Measurements from ENCODE around the gene NME1.
"Not testable (repeated sequence)": the region's sequence is repeated elsewhere in the genome, so short reads cannot be mapped to it uniquely, and the experiment has no call there.

Gene NME1

DNA sequence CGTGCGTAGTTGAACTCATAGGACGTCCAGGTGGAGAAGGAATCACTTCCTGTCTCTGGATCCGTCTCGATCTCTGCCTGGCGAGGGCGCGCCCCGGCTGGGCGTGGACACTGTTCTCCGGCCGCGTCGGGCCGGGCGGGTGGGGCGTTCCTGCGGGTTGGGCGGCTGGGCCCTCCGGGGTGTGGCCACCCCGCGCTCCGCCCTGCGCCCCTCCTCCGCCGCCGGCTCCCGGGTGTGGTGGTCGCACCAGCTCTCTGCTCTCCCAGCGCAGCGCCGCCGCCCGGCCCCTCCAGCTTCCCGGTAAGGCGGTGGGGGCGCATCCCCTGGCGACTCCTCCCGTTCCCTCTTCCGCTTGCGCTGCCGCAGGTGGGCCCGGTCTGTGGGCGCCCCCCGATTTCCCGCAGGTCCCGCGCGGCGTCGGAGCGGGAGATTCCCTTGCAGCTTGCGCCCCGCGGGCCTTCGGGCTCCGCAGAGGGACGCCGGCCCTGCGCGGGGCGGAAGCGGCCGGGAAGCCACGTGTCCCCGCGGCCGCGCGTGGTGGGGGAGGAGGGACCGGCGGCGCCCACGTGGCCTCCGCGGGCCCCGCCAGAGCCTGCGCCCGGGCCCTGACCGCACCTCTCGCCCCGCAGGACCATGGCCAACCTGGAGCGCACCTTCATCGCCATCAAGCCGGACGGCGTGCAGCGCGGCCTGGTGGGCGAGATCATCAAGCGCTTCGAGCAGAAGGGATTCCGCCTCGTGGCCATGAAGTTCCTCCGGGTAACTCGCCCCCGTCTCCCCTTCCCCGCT lies 13.0 kb downstream of the NME1 start, which contains the start of gene NME2:
TSS of gene NME2 (plus strand) at position 214 of the 789 bp plus-strand sequence. CDS start at position 634, 420 bp downstream.
- H3K9me3 ChIP-seq (ENCODE audit: control insufficient read depth, low read length) = no peaks in the 10 kb centered on the region
- H3K36me3 ChIP-seq (ENCODE audit: control insufficient read depth, insufficient read depth, low read length) = peaks cover 23% of the 10 kb centered on the region
- no peaks in the 10 kb centered on the region for H3K27me3 ChIP-seq (replicated peaks; ENCODE audit: control insufficient read depth, insufficient read depth, low read length, poor library complexity, severe bottlenecking)
- H3K27ac ChIP-seq (ENCODE audit: insufficient read depth, low read length, poor library complexity, severe bottlenecking) = peak within 1 kb of the TSS; percentile 68
- DNase-seq = peak; percentile 33 to 48 (median 38)
- H3K4me3 ChIP-seq (ENCODE audit: insufficient read depth, low read depth, low read length, poor library complexity, severe bottlenecking) = peak within 1 kb of the TSS; percentile 77
- H3K4me1 ChIP-seq (ENCODE audit: control insufficient read depth, insufficient read depth, low read length, poor library complexity, severe bottlenecking) = no peaks in the 10 kb centered on the region

DNA sequence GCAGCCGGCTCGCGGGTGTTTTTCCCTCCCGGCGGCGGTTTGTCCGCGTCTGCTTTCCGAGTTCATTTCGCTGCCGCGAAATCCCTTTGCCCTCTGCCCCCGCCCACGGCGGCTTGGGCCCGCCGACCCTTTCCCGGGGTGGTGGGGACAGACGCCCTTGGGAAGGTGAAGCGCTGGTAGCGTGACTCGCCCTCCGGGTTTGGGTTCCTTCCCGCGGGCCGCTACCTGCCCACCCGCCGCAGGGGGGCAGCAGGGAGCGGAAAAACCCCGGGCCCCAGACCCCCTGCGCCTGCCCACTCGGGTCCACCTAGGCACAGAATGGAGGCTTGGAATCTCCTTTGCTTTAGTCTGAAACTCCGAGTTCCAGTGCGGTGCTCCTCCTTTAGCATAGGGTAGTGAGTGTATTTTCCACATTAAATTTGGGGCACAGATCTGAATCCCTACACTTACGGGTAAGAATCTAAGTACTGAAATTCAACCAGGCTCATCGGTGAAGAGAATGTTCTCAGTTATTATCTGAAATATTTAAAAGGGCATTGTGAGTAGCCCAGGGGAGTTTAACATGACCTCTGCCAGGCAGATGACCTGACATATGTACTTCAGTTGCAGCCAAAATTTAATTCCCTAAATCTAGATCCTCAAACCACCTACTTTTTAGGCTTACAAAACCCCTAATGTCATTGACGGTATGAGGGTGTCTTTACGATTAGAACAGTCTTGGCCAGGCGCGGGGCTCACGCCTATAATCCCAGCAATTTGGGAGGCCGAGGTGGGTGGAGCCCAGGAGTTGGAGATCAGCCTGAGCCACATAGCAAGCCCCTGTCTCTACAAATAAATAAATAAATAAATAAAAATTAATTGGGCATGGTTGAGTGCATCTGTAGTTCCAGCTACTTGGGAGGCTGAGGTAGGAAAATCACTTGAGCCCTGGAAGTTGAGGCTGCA lies 13.9 kb downstream of the NME1 start:
- Histone ChIP-seq H3K4me1 (ENCODE audit: control insufficient read depth, insufficient read depth, low read length, poor library complexity, severe bottlenecking) (no peaks in the 10 kb centered on the region), H3K27me3 (replicated peaks; ENCODE audit: control insufficient read depth, insufficient read depth, low read length, poor library complexity, severe bottlenecking) (no peaks in the 10 kb centered on the region), H3K4me3 (ENCODE audit: insufficient read depth, low read depth, low read length, poor library complexity, severe bottlenecking) (peak overlapping the region; percentile 77), H3K9me3 (ENCODE audit: control insufficient read depth, low read length) (no peaks in the 10 kb centered on the region), H3K27ac (ENCODE audit: insufficient read depth, low read length, poor library complexity, severe bottlenecking) (peak overlapping the region; percentile 68), H3K36me3 (ENCODE audit: control insufficient read depth, insufficient read depth, low read length) (peaks cover 18% of the 10 kb centered on the region)
- DNase-seq = peak; percentile 26 to 47 (median 43)

DNA sequence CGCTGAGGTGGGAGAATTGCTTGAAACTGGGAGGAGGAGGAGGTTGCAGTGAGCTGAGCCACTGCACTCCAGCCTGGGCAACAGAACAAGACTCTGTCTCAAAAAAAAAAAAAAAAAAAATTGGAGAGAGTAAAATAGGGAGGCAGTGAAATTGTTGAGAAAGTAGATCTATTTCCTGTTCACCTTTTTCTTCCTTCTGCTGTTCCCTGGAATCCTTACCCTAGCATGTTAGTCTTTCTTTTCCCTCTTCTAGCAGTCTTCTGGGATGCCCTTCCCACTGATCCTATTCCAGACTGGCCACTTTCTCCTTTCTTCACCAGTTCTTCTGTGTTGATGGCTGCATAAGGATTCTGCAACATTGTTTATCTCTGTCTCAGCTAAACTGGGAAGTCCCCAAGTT lies 16.0 kb downstream of the NME1 start:
- no peak for DNase-seq
- Histone ChIP-seq H3K4me3 (ENCODE audit: insufficient read depth, low read depth, low read length, poor library complexity, severe bottlenecking) (no peak overlapping the region), H3K4me1 (ENCODE audit: control insufficient read depth, insufficient read depth, low read length, poor library complexity, severe bottlenecking) (no peaks in the 10 kb centered on the region), H3K36me3 (ENCODE audit: control insufficient read depth, insufficient read depth, low read length) (peaks cover 18% of the 10 kb centered on the region), H3K27me3 (replicated peaks; ENCODE audit: control insufficient read depth, insufficient read depth, low read length, poor library complexity, severe bottlenecking) (no peaks in the 10 kb centered on the region), H3K27ac (ENCODE audit: insufficient read depth, low read length, poor library complexity, severe bottlenecking) (no peak overlapping the region), H3K9me3 (ENCODE audit: control insufficient read depth, low read length) (no peaks in the 10 kb centered on the region)

DNA sequence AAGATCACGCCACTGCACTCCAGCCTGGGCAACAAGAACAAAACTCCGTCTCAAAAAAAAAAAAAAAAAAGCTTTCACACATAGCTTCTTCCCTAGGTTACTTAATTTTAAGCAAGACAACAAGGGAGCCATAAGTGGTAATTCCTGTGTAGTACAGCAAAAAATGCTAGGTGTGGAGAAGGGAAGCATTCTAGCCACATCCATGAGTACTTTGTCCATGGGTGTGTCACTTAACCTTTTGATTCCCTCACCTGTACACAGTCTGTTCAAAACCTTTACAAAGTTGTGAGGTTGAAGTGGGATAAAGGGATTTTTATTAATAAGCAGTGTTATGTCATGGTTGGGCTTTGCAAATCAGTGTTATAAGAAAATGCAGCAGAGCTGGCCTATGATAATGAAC lies 17.4 kb downstream of the NME1 start:
- Histone ChIP-seq H3K36me3 (ENCODE audit: control insufficient read depth, insufficient read depth, low read length) (peaks cover 18% of the 10 kb centered on the region), H3K4me1 (ENCODE audit: control insufficient read depth, insufficient read depth, low read length, poor library complexity, severe bottlenecking) (no peaks in the 10 kb centered on the region), H3K4me3 (ENCODE audit: insufficient read depth, low read depth, low read length, poor library complexity, severe bottlenecking) (no peak overlapping the region), H3K27me3 (replicated peaks; ENCODE audit: control insufficient read depth, insufficient read depth, low read length, poor library complexity, severe bottlenecking) (no peaks in the 10 kb centered on the region), H3K27ac (ENCODE audit: insufficient read depth, low read length, poor library complexity, severe bottlenecking) (no peak overlapping the region), H3K9me3 (ENCODE audit: control insufficient read depth, low read length) (no peaks in the 10 kb centered on the region)
- no peak for DNase-seq

DNA sequence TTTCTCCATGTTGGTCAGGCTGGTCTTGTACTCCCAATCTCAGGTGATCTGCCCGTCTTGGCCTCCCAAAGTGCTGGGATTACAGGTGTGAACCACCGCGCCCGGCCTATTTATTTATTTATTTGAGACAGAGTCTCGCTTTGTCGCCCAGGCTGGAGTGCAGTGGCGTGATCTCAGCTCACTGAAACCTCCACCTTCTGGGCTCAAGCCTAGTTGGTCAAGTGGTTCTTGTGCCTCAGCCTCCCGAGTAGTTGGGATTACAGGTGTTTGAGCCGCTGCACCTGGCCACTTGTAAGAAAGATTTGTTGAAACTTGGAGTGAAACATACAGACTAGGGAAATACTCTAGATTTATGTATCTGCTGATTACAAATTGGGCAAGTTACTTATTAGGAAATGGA lies 18.7 kb downstream of the NME1 start:
- H3K27me3 ChIP-seq (replicated peaks; ENCODE audit: control insufficient read depth, insufficient read depth, low read length, poor library complexity, severe bottlenecking); H3K9me3 ChIP-seq (ENCODE audit: control insufficient read depth, low read length); H3K4me3 ChIP-seq (ENCODE audit: insufficient read depth, low read depth, low read length, poor library complexity, severe bottlenecking); DNase-seq; H3K27ac ChIP-seq (ENCODE audit: insufficient read depth, low read length, poor library complexity, severe bottlenecking); H3K4me1 ChIP-seq (ENCODE audit: control insufficient read depth, insufficient read depth, low read length, poor library complexity, severe bottlenecking): not testable (repeated sequence)
- peaks cover 18% of the 10 kb centered on the region for H3K36me3 ChIP-seq (ENCODE audit: control insufficient read depth, insufficient read depth, low read length)

DNA sequence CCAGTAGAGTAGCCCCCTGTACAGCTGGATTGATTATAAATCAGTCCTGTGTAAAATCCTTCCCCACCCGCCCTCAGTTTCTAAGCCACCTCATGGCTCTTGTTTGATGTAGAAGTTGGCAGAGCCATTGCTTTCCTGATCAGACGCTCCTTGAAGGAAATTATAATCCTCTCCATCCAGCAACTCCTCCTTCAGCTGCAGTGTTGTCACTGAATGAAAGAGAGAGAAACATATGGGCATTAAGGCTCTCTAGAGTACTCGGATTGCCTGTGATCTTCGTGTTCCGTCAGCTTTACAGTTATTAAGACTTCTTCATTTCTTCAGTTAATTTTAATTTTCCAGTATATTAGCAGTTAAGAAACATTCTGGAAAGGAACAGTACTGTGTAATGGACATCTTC lies 27.1 kb downstream of the NME1 start:
- DNase-seq = no peak
- H3K4me3 ChIP-seq (ENCODE audit: insufficient read depth, low read depth, low read length, poor library complexity, severe bottlenecking) = no peak overlapping the region
- no peaks in the 10 kb centered on the region for H3K4me1 ChIP-seq (ENCODE audit: control insufficient read depth, insufficient read depth, low read length, poor library complexity, severe bottlenecking)
- H3K27ac ChIP-seq (ENCODE audit: insufficient read depth, low read length, poor library complexity, severe bottlenecking) = no peak overlapping the region
- H3K9me3 ChIP-seq (ENCODE audit: control insufficient read depth, low read length) = no peaks in the 10 kb centered on the region
- no peaks in the 10 kb centered on the region for H3K27me3 ChIP-seq (replicated peaks; ENCODE audit: control insufficient read depth, insufficient read depth, low read length, poor library complexity, severe bottlenecking)
- H3K36me3 ChIP-seq (ENCODE audit: control insufficient read depth, insufficient read depth, low read length) = peaks cover 17% of the 10 kb centered on the region

DNA sequence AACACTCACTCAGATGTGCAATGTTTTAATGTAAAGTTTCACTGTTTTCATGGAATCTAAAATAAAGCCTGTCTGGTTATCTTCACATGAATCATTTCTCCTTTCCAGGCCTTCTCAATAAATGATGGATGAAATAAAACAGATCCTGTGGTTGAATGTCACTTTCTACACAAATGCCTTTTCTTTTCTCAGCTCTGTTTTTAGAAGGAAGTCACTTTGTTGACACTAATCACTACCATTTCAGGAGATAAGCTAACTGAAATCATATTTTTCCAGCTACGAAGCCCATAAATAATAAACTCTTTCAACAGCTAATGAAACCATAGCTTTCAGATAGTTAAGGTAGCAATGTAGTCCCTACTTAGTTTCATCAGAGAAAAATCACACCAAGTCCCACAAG lies 30.8 kb downstream of the NME1 start:
- DNase-seq = no peak
- H3K4me1 ChIP-seq (ENCODE audit: control insufficient read depth, insufficient read depth, low read length, poor library complexity, severe bottlenecking) = no peaks in the 10 kb centered on the region

DNA sequence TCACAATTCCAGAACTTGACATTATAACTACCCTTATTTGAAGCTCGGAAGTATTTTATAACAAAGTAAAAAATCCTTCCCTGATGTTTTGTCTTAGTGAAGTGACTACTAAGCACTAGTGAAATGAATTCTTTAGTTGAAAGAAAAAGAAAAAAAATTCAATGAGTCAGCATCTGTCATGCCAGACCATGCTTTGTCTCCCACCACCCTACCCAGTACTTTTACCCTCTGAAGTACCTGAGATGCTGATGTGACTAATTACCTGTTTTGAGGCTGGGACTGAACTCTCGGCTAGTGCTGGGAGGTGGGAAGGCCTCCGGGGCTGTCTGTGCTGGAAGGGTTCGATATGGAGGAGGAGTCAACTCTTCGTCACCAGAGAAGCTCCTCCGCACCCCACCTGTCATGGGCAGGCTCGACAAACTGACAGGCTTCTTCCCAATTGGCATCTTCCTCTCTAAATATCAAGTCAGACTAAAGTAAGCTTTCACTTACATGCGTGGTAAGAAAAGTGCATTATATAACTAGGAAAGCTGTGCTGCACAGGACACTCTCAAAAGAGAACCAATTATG lies 32.5 kb downstream of the NME1 start:
- no peaks in the 10 kb centered on the region for H3K4me1 ChIP-seq (ENCODE audit: control insufficient read depth, insufficient read depth, low read length, poor library complexity, severe bottlenecking)
- no peak overlapping the region for H3K27ac ChIP-seq (ENCODE audit: insufficient read depth, low read length, poor library complexity, severe bottlenecking)
- no peak overlapping the region for H3K4me3 ChIP-seq (ENCODE audit: insufficient read depth, low read depth, low read length, poor library complexity, severe bottlenecking)
- H3K27me3 ChIP-seq (replicated peaks; ENCODE audit: control insufficient read depth, insufficient read depth, low read length, poor library complexity, severe bottlenecking) = no peaks in the 10 kb centered on the region
- DNase-seq = no peak
- H3K36me3 ChIP-seq (ENCODE audit: control insufficient read depth, insufficient read depth, low read length) = peaks cover 31% of the 10 kb centered on the region
- H3K9me3 ChIP-seq (ENCODE audit: control insufficient read depth, low read length) = no peaks in the 10 kb centered on the region

More for the DNA sequence above, 30.8 kb downstream of the NME1 start:
- peaks cover 21% of the 10 kb centered on the region for H3K36me3 ChIP-seq (ENCODE audit: control insufficient read depth, insufficient read depth, low read length)
- no peaks in the 10 kb centered on the region for H3K9me3 ChIP-seq (ENCODE audit: control insufficient read depth, low read length)
- H3K27me3 ChIP-seq (replicated peaks; ENCODE audit: control insufficient read depth, insufficient read depth, low read length, poor library complexity, severe bottlenecking) = no peaks in the 10 kb centered on the region
- no peak overlapping the region for H3K27ac ChIP-seq (ENCODE audit: insufficient read depth, low read length, poor library complexity, severe bottlenecking)
- no peak overlapping the region for H3K4me3 ChIP-seq (ENCODE audit: insufficient read depth, low read depth, low read length, poor library complexity, severe bottlenecking)

DNA sequence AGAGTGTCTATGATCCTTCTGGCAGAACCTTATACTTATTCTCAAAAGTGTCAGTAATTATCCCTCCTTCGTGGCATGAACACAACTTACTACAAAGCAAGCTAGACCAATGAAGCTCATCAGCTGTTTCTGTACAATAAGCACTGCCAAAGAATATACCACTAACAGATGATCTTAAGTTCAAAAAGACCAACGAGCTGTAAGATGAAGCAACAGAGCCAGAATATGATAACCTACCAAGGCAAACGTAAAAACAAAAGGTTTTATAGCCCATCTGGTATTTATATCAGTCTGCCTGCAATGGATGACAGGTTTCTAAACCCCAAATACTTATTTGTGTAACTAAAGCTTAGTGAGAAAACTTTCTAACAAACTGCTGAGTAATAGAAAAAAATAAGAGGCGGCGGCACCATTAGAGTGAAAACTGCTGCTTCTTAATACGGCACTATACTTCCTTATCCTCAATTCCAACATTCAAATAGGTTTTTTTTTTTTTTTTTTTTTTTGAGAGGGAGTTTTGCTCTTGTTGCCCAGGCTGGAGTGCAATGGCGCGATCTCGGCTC lies 35.0 kb downstream of the NME1 start:
- peaks cover 33% of the 10 kb centered on the region for H3K36me3 ChIP-seq (ENCODE audit: control insufficient read depth, insufficient read depth, low read length)

More for the DNA sequence above, 35.0 kb downstream of the NME1 start:
- no peak for DNase-seq
- Histone ChIP-seq H3K4me1 (ENCODE audit: control insufficient read depth, insufficient read depth, low read length, poor library complexity, severe bottlenecking) (no peaks in the 10 kb centered on the region), H3K9me3 (ENCODE audit: control insufficient read depth, low read length) (no peaks in the 10 kb centered on the region), H3K27ac (ENCODE audit: insufficient read depth, low read length, poor library complexity, severe bottlenecking) (no peak overlapping the region), H3K27me3 (replicated peaks; ENCODE audit: control insufficient read depth, insufficient read depth, low read length, poor library complexity, severe bottlenecking) (no peaks in the 10 kb centered on the region), H3K4me3 (ENCODE audit: insufficient read depth, low read depth, low read length, poor library complexity, severe bottlenecking) (no peak overlapping the region)
